GM20000 (cell line): ENCODE measurements around the gene CACNA1D.

Experiments used
- DNase-seq: peaks from one replicate; pipeline ENCODE4 v3.0.0; 2012; ENCODE audit warnings: low spot score
- TF ChIP-seq, protein P1 (sequence below): IDR thresholded peaks from 2 replicates; pipeline ENCODE4 v1.5.1; 2012; ENCODE audit warnings: mild to moderate bottlenecking, control low read depth; ENCODE audit errors: extremely low read depth, missing control alignments

The CACNA1D gene

GRCh38 chr3:53712817-53713388 is 218.5 kb downstream of the CACNA1D start:
- TF ChIP-seq, protein P1, sequence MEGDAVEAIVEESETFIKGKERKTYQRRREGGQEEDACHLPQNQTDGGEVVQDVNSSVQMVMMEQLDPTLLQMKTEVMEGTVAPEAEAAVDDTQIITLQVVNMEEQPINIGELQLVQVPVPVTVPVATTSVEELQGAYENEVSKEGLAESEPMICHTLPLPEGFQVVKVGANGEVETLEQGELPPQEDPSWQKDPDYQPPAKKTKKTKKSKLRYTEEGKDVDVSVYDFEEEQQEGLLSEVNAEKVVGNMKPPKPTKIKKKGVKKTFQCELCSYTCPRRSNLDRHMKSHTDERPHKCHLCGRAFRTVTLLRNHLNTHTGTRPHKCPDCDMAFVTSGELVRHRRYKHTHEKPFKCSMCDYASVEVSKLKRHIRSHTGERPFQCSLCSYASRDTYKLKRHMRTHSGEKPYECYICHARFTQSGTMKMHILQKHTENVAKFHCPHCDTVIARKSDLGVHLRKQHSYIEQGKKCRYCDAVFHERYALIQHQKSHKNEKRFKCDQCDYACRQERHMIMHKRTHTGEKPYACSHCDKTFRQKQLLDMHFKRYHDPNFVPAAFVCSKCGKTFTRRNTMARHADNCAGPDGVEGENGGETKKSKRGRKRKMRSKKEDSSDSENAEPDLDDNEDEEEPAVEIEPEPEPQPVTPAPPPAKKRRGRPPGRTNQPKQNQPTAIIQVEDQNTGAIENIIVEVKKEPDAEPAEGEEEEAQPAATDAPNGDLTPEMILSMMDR: no peak
- peak; percentile 38 for DNase-seq

- DNase-seq: no peak
- TF ChIP-seq, protein P1: no peak
These were observed 219.2 kb downstream of the CACNA1D start for GRCh38 chr3:53713626-53714025.

- TF ChIP-seq, protein P1: no peak
These were observed 221.5 kb downstream of the CACNA1D start for GRCh38 chr3:53715815-53716483.

GRCh38 chr3:53716998-53717397 is 222.6 kb downstream of the CACNA1D start:
- DNase-seq: no peak
- TF ChIP-seq, protein P1: no peak

More at GRCh38 chr3:53715815-53716483, 221.5 kb downstream of the CACNA1D start:
- DNase-seq: no peak

GRCh38 chr3:53718462-53718861 is 224.1 kb downstream of the CACNA1D start:
- no peak for DNase-seq
- TF ChIP-seq, protein P1: no peak

DNA sequence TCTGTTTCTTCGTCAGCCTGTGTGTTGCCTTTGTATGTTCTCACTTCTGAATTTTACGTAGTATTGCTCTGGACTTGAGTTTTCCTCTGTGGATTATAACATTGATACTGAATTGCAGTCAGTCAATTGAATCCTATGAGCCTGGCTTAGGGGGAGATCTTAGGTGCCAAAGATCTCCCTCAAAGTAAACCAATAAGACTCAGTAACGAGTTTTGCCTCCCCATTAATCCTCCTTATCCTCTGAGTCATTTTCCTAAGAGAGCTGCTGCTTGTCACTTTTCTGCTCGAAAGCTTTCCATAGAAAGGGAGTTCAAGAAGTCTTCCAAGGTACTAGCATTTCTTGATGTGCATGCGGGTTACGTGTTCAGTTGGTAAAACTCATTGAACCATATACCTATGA is 225.4 kb downstream of the CACNA1D start:
- TF ChIP-seq, protein P1: no peak
- DNase-seq: no peak

DNA sequence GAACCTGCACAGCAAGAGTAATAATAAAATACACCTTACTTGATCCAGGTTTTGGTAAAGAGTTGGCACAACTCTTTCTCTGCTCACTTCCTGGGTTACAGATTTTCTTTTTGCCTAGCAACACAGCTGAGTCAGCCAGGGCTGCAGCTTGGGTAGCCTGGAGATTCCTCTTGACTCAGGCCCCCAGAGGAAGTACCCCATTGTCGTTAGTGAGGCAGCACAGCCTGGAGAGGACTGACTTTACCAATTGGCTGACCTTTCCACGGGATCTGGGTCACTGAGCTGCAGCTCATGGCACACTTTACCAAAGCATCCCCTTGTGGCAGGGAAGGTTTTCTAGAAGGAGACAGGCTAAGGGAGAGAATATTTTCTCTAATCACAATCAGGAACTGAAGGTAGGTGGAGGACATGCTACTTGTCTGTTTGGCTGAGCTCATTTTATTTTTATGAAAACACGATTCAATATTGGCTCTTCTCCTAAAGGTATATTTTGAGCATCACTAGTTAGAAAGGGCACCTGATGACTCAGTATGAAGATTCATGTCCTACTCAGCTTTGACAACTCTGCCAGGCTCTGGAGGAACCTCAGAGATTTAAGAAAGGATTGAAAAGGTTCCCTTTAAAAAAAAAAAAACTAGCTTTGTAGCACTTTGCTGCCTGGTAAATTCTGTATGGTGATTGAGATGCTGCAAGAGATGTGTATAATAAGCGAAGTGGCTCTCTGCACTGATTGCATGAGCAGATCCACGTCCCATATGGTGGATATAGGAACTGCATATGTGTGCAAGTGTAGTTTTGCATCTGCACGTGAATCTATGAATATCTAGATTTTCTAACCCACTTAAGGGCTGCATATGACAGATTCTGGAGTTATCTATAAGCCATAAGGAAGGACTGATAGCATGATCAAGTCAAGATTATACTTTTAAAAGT is 227.0 kb downstream of the CACNA1D start:
- TF ChIP-seq, protein P1: no peak
- DNase-seq: no peak
